ENCODE results near the gene SPN.
"Not testable (repeated sequence)": the region's sequence is repeated elsewhere in the genome, so short reads cannot be mapped to it uniquely, and the experiment has no call there.

SPN gene

DNA sequence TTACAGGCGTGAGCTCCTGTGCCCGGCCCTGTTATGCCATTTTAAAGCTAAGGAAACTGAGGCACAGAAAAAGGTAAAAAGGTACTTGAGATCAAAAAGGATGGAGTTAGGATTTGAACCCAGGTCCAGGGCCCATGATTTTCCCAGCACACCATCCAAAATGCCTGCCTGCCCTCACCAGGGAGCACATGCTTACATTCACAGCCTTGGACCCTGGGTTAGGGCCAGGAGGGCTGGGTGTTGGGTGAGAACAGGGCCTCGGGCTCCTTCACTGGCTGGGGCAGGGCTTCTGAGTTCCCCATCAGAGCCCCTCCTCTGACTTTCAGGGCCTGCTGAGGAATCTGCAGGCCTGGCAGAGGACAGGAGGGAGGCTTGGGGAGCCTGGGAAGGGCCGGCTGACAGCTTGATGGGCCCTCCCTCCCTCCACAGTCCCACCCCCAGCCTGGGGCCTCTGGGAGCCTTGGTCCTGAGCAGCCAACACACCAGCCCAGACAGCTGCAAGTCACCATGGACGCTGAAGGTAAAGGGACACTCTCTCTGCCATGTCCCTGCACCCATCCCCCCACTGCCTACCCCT lies 15.7 kb downstream of the SPN start, which contains the start of gene QPRT:
Gene QPRT, plus strand, starts transcription at position 490 of the 577 bp plus-strand sequence. Its CDS starts 18 bp downstream, at position 508.
- H3K4me3 ChIP-seq (ENCODE audit: low read depth, low read length), result peak within 1 kb of the TSS; percentile 66
- H3K27me3 ChIP-seq (ENCODE audit: insufficient read depth, low read length), result no peaks in the 10 kb centered on the region
- H3K4me1 ChIP-seq (ENCODE audit: control insufficient read depth, insufficient read depth, low read length, unreplicated experiment), result no peaks in the 10 kb centered on the region
- no peaks in the 10 kb centered on the region for H3K36me3 ChIP-seq (ENCODE audit: insufficient read depth, low read length)
- H3K27ac ChIP-seq (ENCODE audit: low read depth, low read length), result no peak within 1 kb of the TSS
- H2AFZ ChIP-seq (ENCODE audit: low read length, unreplicated experiment), result no peak within 1 kb of the TSS
- no peaks in the 10 kb centered on the region for H3K79me2 ChIP-seq (ENCODE audit: control insufficient read depth, insufficient read depth, low read length, unreplicated experiment)

DNA sequence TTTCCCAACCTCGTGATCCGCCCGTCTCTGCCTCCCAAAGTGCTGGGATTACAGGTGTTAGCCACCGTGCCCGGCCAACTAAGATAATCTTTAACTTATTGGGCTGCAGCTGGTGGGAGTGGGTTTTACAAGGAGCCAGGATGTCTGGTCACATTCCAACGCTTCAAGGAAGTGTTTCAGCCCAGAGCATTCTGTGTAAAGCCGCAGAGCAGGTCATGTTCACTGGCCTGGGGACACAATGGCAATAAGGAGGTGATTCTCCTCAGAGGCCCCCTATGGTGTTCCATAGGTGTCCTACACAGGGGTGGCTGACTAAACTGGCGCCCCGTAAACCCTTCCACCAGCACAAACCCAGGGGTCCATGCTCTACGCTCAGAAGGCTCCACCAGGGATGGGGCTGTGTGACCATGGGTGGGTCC lies 17.1 kb downstream of the SPN start:
- Histone ChIP-seq H3K4me3 (ENCODE audit: low read depth, low read length) (peak overlapping the region; percentile 66), H2AFZ (ENCODE audit: low read length, unreplicated experiment) (no peak overlapping the region), H3K27me3 (ENCODE audit: insufficient read depth, low read length) (no peaks in the 10 kb centered on the region), H3K4me1 (ENCODE audit: control insufficient read depth, insufficient read depth, low read length, unreplicated experiment) (no peaks in the 10 kb centered on the region), H3K36me3 (ENCODE audit: insufficient read depth, low read length) (no peaks in the 10 kb centered on the region), H3K27ac (ENCODE audit: low read depth, low read length) (no peak overlapping the region), H3K79me2 (ENCODE audit: control insufficient read depth, insufficient read depth, low read length, unreplicated experiment) (no peaks in the 10 kb centered on the region)

DNA sequence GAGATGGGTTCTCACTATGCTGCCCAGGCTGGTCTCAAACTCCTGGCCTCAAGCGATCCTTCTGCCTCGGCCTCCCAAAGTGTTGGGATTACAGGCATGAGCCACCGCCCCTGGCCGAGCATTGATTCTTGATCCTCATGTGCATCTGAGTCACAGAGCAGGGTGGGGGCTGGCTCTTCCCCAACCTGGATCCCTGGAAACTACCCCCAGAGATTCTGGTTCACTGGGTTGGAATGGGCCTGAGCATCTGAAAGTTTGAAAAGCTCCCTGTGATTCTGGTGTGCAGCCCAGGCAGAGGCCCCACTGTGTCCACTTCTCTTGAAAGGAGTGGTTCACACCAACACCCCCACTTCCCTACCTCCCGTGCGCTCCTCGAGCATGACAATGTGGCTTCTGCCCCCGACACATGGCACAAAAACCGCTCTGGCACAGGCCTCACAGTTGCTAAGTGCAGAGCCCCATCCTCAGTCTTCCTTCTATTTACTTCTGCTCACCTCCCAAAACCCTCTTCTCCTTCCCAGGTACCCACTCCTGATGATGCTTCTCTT lies 20.6 kb downstream of the SPN start:
- H3K27me3 ChIP-seq (ENCODE audit: insufficient read depth, low read length), result no peaks in the 10 kb centered on the region
- H3K79me2 ChIP-seq (ENCODE audit: control insufficient read depth, insufficient read depth, low read length, unreplicated experiment), result no peaks in the 10 kb centered on the region
- no peaks in the 10 kb centered on the region for H3K36me3 ChIP-seq (ENCODE audit: insufficient read depth, low read length)
- no peak overlapping the region for H3K27ac ChIP-seq (ENCODE audit: low read depth, low read length)
- H3K4me3 ChIP-seq (ENCODE audit: low read depth, low read length), result no peak overlapping the region
- no peak overlapping the region for H2AFZ ChIP-seq (ENCODE audit: low read length, unreplicated experiment)
- no peaks in the 10 kb centered on the region for H3K4me1 ChIP-seq (ENCODE audit: control insufficient read depth, insufficient read depth, low read length, unreplicated experiment)

DNA sequence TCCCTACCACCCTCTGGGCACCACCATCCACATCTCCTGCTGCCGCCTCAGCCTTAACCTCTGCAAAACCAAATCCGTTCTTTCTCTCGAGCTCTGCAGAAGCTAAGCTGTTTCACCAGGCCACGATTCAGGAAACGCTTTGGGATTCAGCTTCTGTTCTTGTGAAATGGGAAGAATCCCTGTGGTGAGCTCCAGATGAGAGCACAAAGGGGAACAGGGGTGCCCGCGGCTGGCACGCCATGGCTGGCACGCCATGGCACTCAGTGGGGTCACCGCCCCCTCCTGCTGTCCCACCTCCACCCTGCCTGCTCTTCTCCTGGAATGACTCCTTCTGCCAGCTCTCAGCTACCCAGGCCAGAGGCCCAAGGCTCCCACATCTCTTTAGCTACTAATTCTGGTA lies 21.6 kb downstream of the SPN start:
- H3K79me2 ChIP-seq (ENCODE audit: control insufficient read depth, insufficient read depth, low read length, unreplicated experiment), result no peaks in the 10 kb centered on the region
- H3K4me1 ChIP-seq (ENCODE audit: control insufficient read depth, insufficient read depth, low read length, unreplicated experiment), result no peaks in the 10 kb centered on the region
- H3K27ac ChIP-seq (ENCODE audit: low read depth, low read length), result no peak overlapping the region
- H3K36me3 ChIP-seq (ENCODE audit: insufficient read depth, low read length), result no peaks in the 10 kb centered on the region
- H2AFZ ChIP-seq (ENCODE audit: low read length, unreplicated experiment), result no peak overlapping the region
- no peaks in the 10 kb centered on the region for H3K27me3 ChIP-seq (ENCODE audit: insufficient read depth, low read length)
- H3K4me3 ChIP-seq (ENCODE audit: low read depth, low read length), result no peak overlapping the region

DNA sequence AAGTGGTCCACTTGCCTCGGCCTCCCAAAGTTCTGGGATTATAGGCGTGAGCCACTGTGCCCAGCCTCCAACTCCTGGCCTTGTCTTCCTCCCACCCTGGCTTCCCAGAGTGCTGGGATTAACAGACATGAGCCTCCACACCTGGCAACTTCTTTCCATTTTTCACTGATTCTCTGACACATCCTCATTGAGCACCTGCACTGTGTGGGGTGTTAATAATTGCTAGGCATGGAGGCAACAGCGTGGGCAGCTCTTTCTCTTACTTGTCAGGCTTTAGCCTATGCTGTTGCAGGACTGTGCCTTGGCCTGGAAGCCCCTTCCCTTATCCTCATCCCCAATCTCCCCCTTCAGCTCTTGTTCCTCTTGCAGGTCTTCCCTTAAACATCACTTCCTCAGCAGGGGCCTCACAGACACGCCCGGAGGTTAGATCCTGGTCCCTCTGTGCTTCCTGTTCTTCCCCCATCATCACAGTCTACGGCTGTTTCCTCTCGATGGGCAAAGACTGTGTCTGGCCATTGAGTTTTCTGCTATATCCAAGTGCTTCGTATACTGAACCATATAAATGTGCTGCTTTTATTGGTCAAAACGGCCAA lies 23.8 kb downstream of the SPN start:
- Histone ChIP-seq H3K27ac (ENCODE audit: low read depth, low read length) (no peak overlapping the region), H3K4me1 (ENCODE audit: control insufficient read depth, insufficient read depth, low read length, unreplicated experiment) (no peaks in the 10 kb centered on the region), H3K4me3 (ENCODE audit: low read depth, low read length) (no peak overlapping the region), H3K79me2 (ENCODE audit: control insufficient read depth, insufficient read depth, low read length, unreplicated experiment) (no peaks in the 10 kb centered on the region), H3K27me3 (ENCODE audit: insufficient read depth, low read length) (no peaks in the 10 kb centered on the region), H3K36me3 (ENCODE audit: insufficient read depth, low read length) (no peaks in the 10 kb centered on the region), H2AFZ (ENCODE audit: low read length, unreplicated experiment) (no peak overlapping the region)

DNA sequence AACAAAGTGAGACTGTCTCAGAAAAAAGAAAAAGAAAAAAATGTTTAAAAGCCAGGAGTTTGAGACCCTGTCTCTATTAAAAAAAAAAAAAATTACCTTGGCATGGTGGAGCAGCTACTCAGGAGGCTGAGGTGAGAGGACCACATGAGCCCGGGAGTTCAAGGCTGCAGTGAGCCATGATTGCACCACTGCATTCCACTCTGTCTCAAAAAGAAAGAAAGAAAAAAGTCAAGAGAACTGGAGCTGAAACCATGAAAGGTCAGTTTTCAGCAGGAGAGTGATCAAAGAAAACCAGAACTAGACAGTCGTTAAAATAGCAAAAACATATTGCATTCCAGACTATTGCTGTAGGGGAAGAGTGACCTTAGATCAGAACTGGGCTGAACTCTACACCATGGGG lies 24.7 kb downstream of the SPN start:
- Histone ChIP-seq H2AFZ (ENCODE audit: low read length, unreplicated experiment) (no peak overlapping the region), H3K27ac (ENCODE audit: low read depth, low read length) (no peak overlapping the region), H3K36me3 (ENCODE audit: insufficient read depth, low read length) (no peaks in the 10 kb centered on the region), H3K79me2 (ENCODE audit: control insufficient read depth, insufficient read depth, low read length, unreplicated experiment) (no peaks in the 10 kb centered on the region), H3K4me3 (ENCODE audit: low read depth, low read length) (no peak overlapping the region), H3K27me3 (ENCODE audit: insufficient read depth, low read length) (no peaks in the 10 kb centered on the region), H3K4me1 (ENCODE audit: control insufficient read depth, insufficient read depth, low read length, unreplicated experiment) (no peaks in the 10 kb centered on the region)

DNA sequence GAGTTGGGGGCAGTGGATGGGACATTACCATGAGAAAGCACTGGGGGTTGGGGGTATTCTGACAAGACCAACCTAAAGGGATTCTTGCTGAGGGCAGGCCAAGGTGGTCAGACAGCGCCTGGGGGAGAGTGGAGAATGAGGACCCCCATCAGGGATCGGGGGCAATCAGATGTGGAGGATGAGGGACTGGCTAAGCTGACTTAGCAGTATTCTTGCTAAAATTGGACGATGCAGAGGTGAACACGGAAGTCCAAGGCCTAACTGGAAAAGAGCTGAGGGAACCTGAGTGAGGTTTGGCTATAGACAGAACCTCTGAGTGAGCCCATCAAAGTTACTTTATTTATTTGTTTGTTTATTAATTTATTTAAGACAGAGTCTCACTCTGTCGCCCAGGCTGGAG lies 25.1 kb downstream of the SPN start:
- Histone ChIP-seq H3K4me3 (ENCODE audit: low read depth, low read length) (no peak overlapping the region), H3K27ac (ENCODE audit: low read depth, low read length) (no peak overlapping the region), H3K79me2 (ENCODE audit: control insufficient read depth, insufficient read depth, low read length, unreplicated experiment) (no peaks in the 10 kb centered on the region), H3K4me1 (ENCODE audit: control insufficient read depth, insufficient read depth, low read length, unreplicated experiment) (no peaks in the 10 kb centered on the region), H3K27me3 (ENCODE audit: insufficient read depth, low read length) (no peaks in the 10 kb centered on the region), H3K36me3 (ENCODE audit: insufficient read depth, low read length) (no peaks in the 10 kb centered on the region), H2AFZ (ENCODE audit: low read length, unreplicated experiment) (no peak overlapping the region)

DNA sequence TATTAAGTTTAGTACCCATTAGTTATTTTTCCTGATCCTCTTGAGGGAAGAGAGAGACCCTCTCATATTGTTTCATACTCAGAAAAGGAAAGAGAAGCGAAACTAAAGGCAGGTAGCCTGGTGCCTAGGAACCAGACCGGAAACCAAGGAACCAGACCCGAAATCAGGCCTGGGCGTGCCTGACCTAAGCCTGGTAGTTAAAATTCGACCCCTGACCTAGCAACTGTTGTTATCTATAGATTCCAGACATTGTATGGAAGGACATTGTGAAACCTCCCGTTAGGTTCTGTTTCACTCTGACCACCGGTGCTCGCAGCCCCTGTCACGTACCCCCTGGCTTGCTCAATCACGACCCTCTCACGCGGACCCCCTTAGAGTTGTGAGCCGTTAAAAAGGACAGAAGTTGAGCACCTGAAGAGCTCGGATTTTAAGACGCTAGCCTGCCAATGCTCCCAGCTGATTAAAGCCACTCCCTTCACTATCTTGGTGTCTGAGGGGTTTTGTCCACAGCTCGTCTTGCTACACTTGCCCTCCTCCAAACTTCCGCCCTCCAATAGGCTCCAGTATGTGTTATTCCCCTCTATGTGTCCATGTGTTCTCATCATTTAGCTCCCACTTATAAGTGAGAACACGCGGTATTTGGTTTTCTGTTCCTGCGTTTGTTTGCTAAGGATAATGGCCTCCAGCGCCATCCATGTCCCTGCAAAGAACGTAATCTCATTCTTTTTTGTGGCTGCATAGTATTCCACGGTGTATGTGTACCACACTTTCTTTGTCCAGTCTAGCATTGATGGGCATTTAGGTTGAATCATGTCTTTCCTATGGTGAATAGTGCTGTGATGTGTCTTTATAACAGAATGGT lies 26.7 kb downstream of the SPN start:
- not testable (repeated sequence) for H3K79me2 ChIP-seq (ENCODE audit: control insufficient read depth, insufficient read depth, low read length, unreplicated experiment); H3K4me3 ChIP-seq (ENCODE audit: low read depth, low read length); H3K27me3 ChIP-seq (ENCODE audit: insufficient read depth, low read length); H3K36me3 ChIP-seq (ENCODE audit: insufficient read depth, low read length); H3K27ac ChIP-seq (ENCODE audit: low read depth, low read length); H3K4me1 ChIP-seq (ENCODE audit: control insufficient read depth, insufficient read depth, low read length, unreplicated experiment); H2AFZ ChIP-seq (ENCODE audit: low read length, unreplicated experiment)

DNA sequence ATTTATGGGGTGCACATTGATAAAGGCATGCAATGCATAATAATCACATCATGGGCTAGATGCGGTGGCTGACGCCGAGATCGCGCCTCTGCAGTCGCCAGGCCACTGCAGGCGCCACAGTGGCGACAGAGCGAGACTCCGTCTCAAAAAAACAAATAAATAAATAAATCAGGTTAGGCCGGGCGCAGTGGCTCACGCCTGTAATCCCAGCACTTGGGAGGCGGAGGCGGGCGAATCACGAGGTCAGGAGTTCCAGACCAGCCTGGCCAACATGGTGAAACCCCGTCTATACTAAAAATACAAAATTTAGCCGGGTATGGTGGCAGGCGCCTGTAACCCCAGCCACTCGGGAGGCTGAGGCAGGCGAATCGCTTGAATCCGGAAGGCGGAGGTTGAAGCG lies 29.6 kb downstream of the SPN start:
- H3K4me1 ChIP-seq (ENCODE audit: control insufficient read depth, insufficient read depth, low read length, unreplicated experiment); H3K27me3 ChIP-seq (ENCODE audit: insufficient read depth, low read length); H3K4me3 ChIP-seq (ENCODE audit: low read depth, low read length); H2AFZ ChIP-seq (ENCODE audit: low read length, unreplicated experiment); H3K36me3 ChIP-seq (ENCODE audit: insufficient read depth, low read length); H3K27ac ChIP-seq (ENCODE audit: low read depth, low read length); H3K79me2 ChIP-seq (ENCODE audit: control insufficient read depth, insufficient read depth, low read length, unreplicated experiment): not testable (repeated sequence)

DNA sequence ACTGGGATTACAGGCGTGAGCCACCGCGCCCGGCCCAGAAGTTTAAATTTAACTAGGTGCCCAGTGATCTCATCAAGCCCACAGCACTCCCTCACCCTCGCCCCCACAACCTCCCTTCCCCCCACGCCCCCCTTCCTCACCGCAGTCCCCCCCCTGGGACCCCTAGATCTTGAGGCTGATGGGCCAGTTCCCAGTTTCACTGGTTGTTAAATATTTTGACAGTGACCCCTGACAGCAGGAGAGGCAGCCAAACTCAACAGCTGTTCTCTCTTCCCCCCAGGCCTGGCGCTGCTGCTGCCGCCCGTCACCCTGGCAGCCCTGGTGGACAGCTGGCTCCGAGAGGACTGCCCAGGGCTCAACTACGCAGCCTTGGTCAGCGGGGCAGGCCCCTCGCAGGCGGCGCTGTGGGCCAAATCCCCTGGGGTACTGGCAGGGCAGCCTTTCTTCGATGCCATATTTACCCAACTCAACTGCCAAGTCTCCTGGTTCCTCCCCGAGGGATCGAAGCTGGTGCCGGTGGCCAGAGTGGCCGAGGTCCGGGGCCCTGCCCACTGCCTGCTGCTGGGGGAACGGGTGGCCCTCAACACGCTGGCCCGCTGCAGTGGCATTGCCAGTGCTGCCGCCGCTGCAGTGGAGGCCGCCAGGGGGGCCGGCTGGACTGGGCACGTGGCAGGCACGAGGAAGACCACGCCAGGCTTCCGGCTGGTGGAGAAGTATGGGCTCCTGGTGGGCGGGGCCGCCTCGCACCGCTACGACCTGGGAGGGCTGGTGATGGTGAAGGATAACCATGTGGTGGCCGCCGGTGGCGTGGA lies 31.5 kb downstream of the SPN start:
- Histone ChIP-seq H3K27ac (ENCODE audit: low read depth, low read length) (no peak overlapping the region), H3K27me3 (ENCODE audit: insufficient read depth, low read length) (no peaks in the 10 kb centered on the region), H3K36me3 (ENCODE audit: insufficient read depth, low read length) (no peaks in the 10 kb centered on the region), H3K79me2 (ENCODE audit: control insufficient read depth, insufficient read depth, low read length, unreplicated experiment) (no peaks in the 10 kb centered on the region), H2AFZ (ENCODE audit: low read length, unreplicated experiment) (no peak overlapping the region), H3K4me1 (ENCODE audit: control insufficient read depth, insufficient read depth, low read length, unreplicated experiment) (no peaks in the 10 kb centered on the region), H3K4me3 (ENCODE audit: low read depth, low read length) (no peak overlapping the region)

Data from ACC112 (cell line).